ENCODE results near the gene ATP2B1.
A peak's percentile ranks its signal among the peaks of the same experiment; 100 is the strongest.

The ATP2B1 gene

GRCh38 chr12:89547101-89547500, 161.5 kb downstream of the ATP2B1 start:
- Histone ChIP-seq H3K27ac (ENCODE audit: low read depth, low read length) (no peak overlapping the region), H3K27me3 (ENCODE audit: insufficient read depth, low read length) (no peaks in the 10 kb centered on the region), H4K91ac (ENCODE audit: low read depth, low read length) (no peak overlapping the region), H4K8ac (ENCODE audit: low read depth, low read length) (no peak overlapping the region), H2AFZ (ENCODE audit: insufficient read depth, low read length, poor library complexity) (no peak overlapping the region), H3K18ac (ENCODE audit: low read length) (no peak overlapping the region), H3K14ac (ENCODE audit: low read length) (no peak overlapping the region), H2BK12ac (ENCODE audit: low read length) (no peak overlapping the region), H3K9me3 (ENCODE audit: insufficient read depth, low read depth, low read length) (no peaks in the 10 kb centered on the region), H3K4me3 (ENCODE audit: low read depth, low read length) (no peak overlapping the region), H3K23ac (ENCODE audit: low read length) (no peak overlapping the region), H3K79me1 (ENCODE audit: low read length) (peaks cover 12% of the 10 kb centered on the region), H4K12ac (ENCODE audit: low read depth, low read length) (no peak overlapping the region), H3K4me1 (ENCODE audit: control insufficient read depth in 1 of 2, insufficient read depth in 2 of 2, low read length in 2 of 2) (peaks cover 5 to 10% of the 10 kb centered on the region in 2 experiments), H2BK5ac (ENCODE audit: low read depth, low read length, poor library complexity) (no peak overlapping the region), H3K9ac (ENCODE audit: low read length) (no peak overlapping the region), H3K36me3 (ENCODE audit: control insufficient read depth in 1 of 2, insufficient read depth in 2 of 2, low read length in 2 of 2) (no peaks in the 10 kb centered on the region), H3K79me2 (ENCODE audit: control insufficient read depth, insufficient read depth, low read length, poor library complexity) (no peaks in the 10 kb centered on the region), H2AK5ac (ENCODE audit: low read length) (no peak overlapping the region), H2BK120ac (ENCODE audit: insufficient read depth, low read length, poor library complexity) (no peak overlapping the region), H3K4me2 (ENCODE audit: low read length) (no peak overlapping the region), H3K4ac (ENCODE audit: low read depth, low read length) (no peak overlapping the region)
- no CpG with 5 or more reads among the region's 4 CpGs for WGBS (ENCODE audit: extremely low coverage, insufficient coverage, insufficient read length)
- no peak for DNase-seq

GRCh38 chr12:89546151-89546550, 162.5 kb downstream of the ATP2B1 start:
- H3K23ac ChIP-seq (ENCODE audit: low read length): no peak overlapping the region
- H2BK120ac ChIP-seq (ENCODE audit: insufficient read depth, low read length, poor library complexity): no peak overlapping the region
- no peak overlapping the region for H2AFZ ChIP-seq (ENCODE audit: insufficient read depth, low read length, poor library complexity)
- no peak overlapping the region for H2BK5ac ChIP-seq (ENCODE audit: low read depth, low read length, poor library complexity)
- DNase-seq: no peak
- H3K18ac ChIP-seq (ENCODE audit: low read length): no peak overlapping the region
- H3K4me2 ChIP-seq (ENCODE audit: low read length): no peak overlapping the region
- no peak overlapping the region for H2AK5ac ChIP-seq (ENCODE audit: low read length)
- H3K36me3 ChIP-seq (ENCODE audit: control insufficient read depth in 1 of 2, insufficient read depth in 2 of 2, low read length in 2 of 2): no peaks in the 10 kb centered on the region
- H2BK12ac ChIP-seq (ENCODE audit: low read length): no peak overlapping the region
- H3K4me1 ChIP-seq (ENCODE audit: control insufficient read depth in 1 of 2, insufficient read depth in 2 of 2, low read length in 2 of 2): peaks cover 5 to 10% of the 10 kb centered on the region in 2 experiments
- no peak overlapping the region for H3K14ac ChIP-seq (ENCODE audit: low read length)
- no peaks in the 10 kb centered on the region for H3K9me3 ChIP-seq (ENCODE audit: insufficient read depth, low read depth, low read length)
- no peaks in the 10 kb centered on the region for H3K27me3 ChIP-seq (ENCODE audit: insufficient read depth, low read length)
- no peak overlapping the region for H3K9ac ChIP-seq (ENCODE audit: low read length)
- no peak overlapping the region for H4K91ac ChIP-seq (ENCODE audit: low read depth, low read length)
- no peak overlapping the region for H3K4ac ChIP-seq (ENCODE audit: low read depth, low read length)
- WGBS (ENCODE audit: extremely low coverage, insufficient coverage, insufficient read length): no CpG with 5 or more reads among the region's 4 CpGs
- H4K8ac ChIP-seq (ENCODE audit: low read depth, low read length): no peak overlapping the region
- H3K79me1 ChIP-seq (ENCODE audit: low read length): peaks cover 10% of the 10 kb centered on the region
- no peaks in the 10 kb centered on the region for H3K79me2 ChIP-seq (ENCODE audit: control insufficient read depth, insufficient read depth, low read length, poor library complexity)
- H3K27ac ChIP-seq (ENCODE audit: low read depth, low read length): no peak overlapping the region
- H4K12ac ChIP-seq (ENCODE audit: low read depth, low read length): no peak overlapping the region
- no peak overlapping the region for H3K4me3 ChIP-seq (ENCODE audit: low read depth, low read length)

GRCh38 chr12:89544681-89545184, 163.9 kb downstream of the ATP2B1 start:
- Histone ChIP-seq H2AK5ac (ENCODE audit: low read length) (no peak overlapping the region), H3K9ac (ENCODE audit: low read length) (no peak overlapping the region), H2BK12ac (ENCODE audit: low read length) (peak overlapping the region; percentile 32), H4K12ac (ENCODE audit: low read depth, low read length) (no peak overlapping the region), H2BK120ac (ENCODE audit: insufficient read depth, low read length, poor library complexity) (no peak overlapping the region), H4K8ac (ENCODE audit: low read depth, low read length) (no peak overlapping the region), H3K4me1 (ENCODE audit: control insufficient read depth in 1 of 2, insufficient read depth in 2 of 2, low read length in 2 of 2) (peaks cover 12 to 15% of the 10 kb centered on the region in 2 experiments), H4K91ac (ENCODE audit: low read depth, low read length) (no peak overlapping the region), H3K4me3 (ENCODE audit: low read depth, low read length) (no peak overlapping the region), H3K18ac (ENCODE audit: low read length) (no peak overlapping the region), H3K14ac (ENCODE audit: low read length) (peak overlapping the region; percentile 4), H3K4ac (ENCODE audit: low read depth, low read length) (no peak overlapping the region), H2AFZ (ENCODE audit: insufficient read depth, low read length, poor library complexity) (no peak overlapping the region), H3K27ac (ENCODE audit: low read depth, low read length) (no peak overlapping the region), H3K27me3 (ENCODE audit: insufficient read depth, low read length) (no peaks in the 10 kb centered on the region), H3K9me3 (ENCODE audit: insufficient read depth, low read depth, low read length) (no peaks in the 10 kb centered on the region), H3K4me2 (ENCODE audit: low read length) (no peak overlapping the region), H3K79me2 (ENCODE audit: control insufficient read depth, insufficient read depth, low read length, poor library complexity) (no peaks in the 10 kb centered on the region), H3K36me3 (ENCODE audit: control insufficient read depth in 1 of 2, insufficient read depth in 2 of 2, low read length in 2 of 2) (no peaks in the 10 kb centered on the region), H3K23ac (ENCODE audit: low read length) (no peak overlapping the region), H3K79me1 (ENCODE audit: low read length) (peaks cover 11% of the 10 kb centered on the region), H2BK5ac (ENCODE audit: low read depth, low read length, poor library complexity) (peak overlapping the region; percentile 6)
- WGBS (ENCODE audit: extremely low coverage, insufficient coverage, insufficient read length): no CpG with 5 or more reads among the region's 6 CpGs
- no peak for DNase-seq

GRCh38 chr12:89544022-89544421, 164.6 kb downstream of the ATP2B1 start:
- WGBS (ENCODE audit: extremely low coverage, insufficient coverage, insufficient read length): no CpG with 5 or more reads among the region's 1 CpG
- Histone ChIP-seq H3K18ac (ENCODE audit: low read length) (no peak overlapping the region), H3K4me2 (ENCODE audit: low read length) (no peak overlapping the region), H3K4me1 (ENCODE audit: control insufficient read depth in 1 of 2, insufficient read depth in 2 of 2, low read length in 2 of 2) (peaks cover 12 to 15% of the 10 kb centered on the region in 2 experiments), H2BK5ac (ENCODE audit: low read depth, low read length, poor library complexity) (no peak overlapping the region), H3K14ac (ENCODE audit: low read length) (no peak overlapping the region), H3K9me3 (ENCODE audit: insufficient read depth, low read depth, low read length) (no peaks in the 10 kb centered on the region), H3K27ac (ENCODE audit: low read depth, low read length) (no peak overlapping the region), H3K36me3 (ENCODE audit: control insufficient read depth in 1 of 2, insufficient read depth in 2 of 2, low read length in 2 of 2) (no peaks in the 10 kb centered on the region), H3K79me1 (ENCODE audit: low read length) (peaks cover 12% of the 10 kb centered on the region), H4K91ac (ENCODE audit: low read depth, low read length) (peak overlapping the region; percentile 52), H2AFZ (ENCODE audit: insufficient read depth, low read length, poor library complexity) (no peak overlapping the region), H3K4ac (ENCODE audit: low read depth, low read length) (no peak overlapping the region), H3K9ac (ENCODE audit: low read length) (no peak overlapping the region), H3K4me3 (ENCODE audit: low read depth, low read length) (no peak overlapping the region), H3K27me3 (ENCODE audit: insufficient read depth, low read length) (no peaks in the 10 kb centered on the region), H4K12ac (ENCODE audit: low read depth, low read length) (no peak overlapping the region), H2BK120ac (ENCODE audit: insufficient read depth, low read length, poor library complexity) (peak overlapping the region; percentile 47), H2AK5ac (ENCODE audit: low read length) (no peak overlapping the region), H3K23ac (ENCODE audit: low read length) (no peak overlapping the region), H4K8ac (ENCODE audit: low read depth, low read length) (no peak overlapping the region), H3K79me2 (ENCODE audit: control insufficient read depth, insufficient read depth, low read length, poor library complexity) (no peaks in the 10 kb centered on the region), H2BK12ac (ENCODE audit: low read length) (peak overlapping the region; percentile 75)
- no peak for DNase-seq

Data from trophoblast cell (in vitro differentiated cells and primary cell).